GM12873 (cell line): ENCODE data around the gene ZNF487.

Source experiments
- TF ChIP-seq, protein P1 (sequence below): IDR thresholded peaks from 2 replicates; pipeline ENCODE4 v1.5.1; 2012; ENCODE audit warnings: low read depth, mild to moderate bottlenecking, moderate library complexity, low read length, control low read depth; ENCODE audit not compliant: insufficient read depth; ENCODE audit errors: missing control alignments

ZNF487 gene

DNA sequence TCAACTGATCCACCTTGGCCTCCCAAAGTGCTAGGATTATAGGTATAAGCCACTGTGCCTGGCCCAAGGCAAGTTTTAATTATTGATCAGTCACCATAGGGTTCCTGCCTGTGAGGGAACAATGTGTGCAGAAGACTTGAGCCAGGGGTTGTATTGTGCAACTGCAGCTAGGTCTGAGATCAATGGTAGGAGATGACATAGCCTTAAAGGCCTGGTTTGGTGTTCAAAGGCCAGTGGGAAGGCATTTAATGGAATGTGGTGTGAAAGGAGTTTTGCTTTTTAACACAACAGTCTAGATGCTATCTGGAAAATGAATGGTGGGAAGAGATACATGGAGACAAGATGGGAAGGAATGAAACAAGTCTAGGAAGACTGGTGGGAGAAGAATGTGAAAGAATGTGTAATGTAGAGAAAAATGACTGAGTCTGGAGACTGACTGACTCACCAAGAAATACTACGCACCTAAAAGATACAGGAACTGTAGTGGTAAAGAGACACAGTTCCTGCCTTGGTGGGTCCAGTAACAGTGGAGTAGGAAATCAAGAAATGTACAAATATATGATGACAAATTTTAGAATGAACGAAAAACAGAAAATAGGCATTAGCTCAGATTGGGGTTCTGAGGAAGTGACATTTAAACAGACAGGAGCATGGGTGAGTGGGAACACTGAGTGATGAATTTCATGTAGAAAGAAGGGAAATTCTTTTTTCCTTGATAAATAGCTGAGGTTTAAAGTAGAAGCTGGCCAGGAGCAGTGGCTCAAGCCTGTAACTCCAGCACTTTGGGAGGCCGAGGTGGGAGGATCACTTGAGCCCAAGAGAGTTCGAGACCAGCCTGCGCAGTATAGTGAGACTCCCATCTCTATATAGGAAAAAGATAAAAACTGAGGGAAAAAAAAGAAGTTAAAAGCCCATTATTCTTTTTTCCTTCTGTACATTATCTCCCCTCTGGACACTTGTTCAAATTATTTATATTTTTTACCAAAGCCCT is 37.3 kb upstream of the ZNF487 start:
- TF ChIP-seq, protein P1, sequence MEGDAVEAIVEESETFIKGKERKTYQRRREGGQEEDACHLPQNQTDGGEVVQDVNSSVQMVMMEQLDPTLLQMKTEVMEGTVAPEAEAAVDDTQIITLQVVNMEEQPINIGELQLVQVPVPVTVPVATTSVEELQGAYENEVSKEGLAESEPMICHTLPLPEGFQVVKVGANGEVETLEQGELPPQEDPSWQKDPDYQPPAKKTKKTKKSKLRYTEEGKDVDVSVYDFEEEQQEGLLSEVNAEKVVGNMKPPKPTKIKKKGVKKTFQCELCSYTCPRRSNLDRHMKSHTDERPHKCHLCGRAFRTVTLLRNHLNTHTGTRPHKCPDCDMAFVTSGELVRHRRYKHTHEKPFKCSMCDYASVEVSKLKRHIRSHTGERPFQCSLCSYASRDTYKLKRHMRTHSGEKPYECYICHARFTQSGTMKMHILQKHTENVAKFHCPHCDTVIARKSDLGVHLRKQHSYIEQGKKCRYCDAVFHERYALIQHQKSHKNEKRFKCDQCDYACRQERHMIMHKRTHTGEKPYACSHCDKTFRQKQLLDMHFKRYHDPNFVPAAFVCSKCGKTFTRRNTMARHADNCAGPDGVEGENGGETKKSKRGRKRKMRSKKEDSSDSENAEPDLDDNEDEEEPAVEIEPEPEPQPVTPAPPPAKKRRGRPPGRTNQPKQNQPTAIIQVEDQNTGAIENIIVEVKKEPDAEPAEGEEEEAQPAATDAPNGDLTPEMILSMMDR = no peak

GRCh38 chr10:43401627-43402026 is 35.3 kb upstream of the ZNF487 start:
- TF ChIP-seq, protein P1 = no peak

DNA sequence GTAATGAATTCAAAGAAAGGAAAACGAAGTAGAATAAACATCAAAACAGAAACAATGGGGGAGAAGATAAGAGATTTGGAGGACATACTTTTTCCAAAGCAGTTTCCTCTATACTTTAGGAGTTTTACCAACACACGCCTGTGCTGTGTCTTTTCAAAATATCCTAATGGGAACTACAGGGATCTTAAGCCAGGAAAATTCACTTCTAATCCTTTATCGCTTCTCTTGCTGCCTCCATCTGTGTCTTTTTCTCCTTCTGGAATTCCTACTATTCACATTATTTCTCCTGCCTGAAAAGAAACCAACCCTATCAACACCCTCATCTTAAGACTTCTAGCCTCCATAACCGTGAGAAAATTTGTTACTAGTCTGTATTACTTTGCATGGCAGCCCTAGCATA is 34.7 kb upstream of the ZNF487 start:
- TF ChIP-seq, protein P1 = no peak

DNA sequence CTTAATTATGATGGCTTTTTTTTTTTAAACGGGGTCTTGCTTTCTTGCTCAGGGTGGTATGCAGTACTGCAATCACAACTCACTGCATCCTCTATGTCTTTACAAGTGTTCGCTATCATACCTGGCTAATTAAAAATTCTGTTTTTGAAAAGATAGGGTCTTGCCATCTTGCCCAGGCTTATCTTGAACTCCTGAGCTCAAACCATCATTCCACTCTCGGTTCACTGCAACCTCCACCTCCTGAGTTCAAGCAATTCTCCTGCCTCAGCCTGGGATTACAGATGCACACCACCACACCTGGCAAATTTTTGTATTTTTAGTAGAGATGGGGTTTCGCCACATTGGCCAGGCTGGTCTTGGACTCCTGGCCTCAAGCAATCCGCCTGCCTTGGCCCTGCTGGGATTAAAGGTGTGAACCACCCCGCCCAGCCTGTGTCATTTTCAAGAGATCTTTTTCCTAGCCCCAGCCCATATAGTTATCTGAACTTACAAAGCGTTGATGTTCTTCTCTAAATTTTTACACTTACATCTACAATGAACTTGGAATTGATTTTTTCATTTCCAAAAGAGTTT is 33.9 kb upstream of the ZNF487 start:
- TF ChIP-seq, protein P1 = no peak

DNA sequence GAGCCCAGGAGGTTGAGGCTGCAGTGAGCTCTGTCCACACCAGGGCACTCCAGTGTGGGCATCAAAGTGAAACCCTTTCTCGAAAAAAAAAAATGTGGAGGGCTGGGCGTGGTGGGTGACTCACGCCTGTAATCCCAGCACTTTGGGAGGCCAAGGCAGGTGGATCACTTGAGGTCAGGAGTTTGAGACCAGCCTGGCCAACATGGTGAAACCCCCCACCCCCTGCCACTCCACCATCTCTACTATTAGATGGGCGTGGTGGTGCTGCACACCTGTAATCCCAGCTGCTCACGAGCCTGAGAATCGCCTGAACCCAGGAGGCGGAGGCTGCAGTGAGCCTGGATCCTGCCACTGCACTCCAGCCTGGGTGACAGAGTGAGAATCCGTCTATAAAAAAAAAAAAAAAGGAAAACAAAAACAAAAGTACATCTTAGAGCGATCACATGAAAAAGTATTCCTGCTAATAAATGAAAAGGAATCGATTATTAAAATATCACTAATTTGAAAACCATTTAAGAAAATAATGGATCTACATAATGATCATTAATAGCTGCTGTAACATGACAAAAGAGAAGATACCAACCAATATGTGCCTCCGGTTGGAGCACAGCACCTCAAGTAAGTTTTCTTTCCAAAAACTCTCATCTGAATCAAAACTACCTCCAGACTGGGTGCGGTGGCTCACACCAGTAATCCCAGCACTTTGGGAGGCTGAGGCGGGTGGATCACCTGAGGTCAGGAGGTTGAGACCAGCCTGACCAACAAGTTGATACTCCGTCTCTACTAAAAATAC is 32.8 kb upstream of the ZNF487 start:
- TF ChIP-seq, protein P1 = no peak

DNA sequence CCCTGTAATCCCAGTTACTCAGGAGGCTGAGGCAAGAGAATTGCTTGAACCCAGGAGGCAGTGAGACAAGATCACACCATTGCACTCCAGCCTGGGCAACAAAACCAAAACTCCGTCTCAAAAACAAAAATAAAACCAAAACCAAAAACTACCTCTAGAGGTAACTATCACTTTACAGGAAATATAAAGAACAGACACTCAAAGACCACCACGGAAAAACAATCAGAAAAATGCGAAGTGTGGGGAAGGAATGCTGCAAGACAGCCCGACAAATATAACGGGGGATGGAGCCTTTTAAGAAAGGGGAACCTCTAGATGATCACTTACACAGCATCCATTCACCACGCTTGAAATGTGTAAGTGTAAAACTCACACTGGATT is 32.2 kb upstream of the ZNF487 start:
- TF ChIP-seq, protein P1 = no peak

DNA sequence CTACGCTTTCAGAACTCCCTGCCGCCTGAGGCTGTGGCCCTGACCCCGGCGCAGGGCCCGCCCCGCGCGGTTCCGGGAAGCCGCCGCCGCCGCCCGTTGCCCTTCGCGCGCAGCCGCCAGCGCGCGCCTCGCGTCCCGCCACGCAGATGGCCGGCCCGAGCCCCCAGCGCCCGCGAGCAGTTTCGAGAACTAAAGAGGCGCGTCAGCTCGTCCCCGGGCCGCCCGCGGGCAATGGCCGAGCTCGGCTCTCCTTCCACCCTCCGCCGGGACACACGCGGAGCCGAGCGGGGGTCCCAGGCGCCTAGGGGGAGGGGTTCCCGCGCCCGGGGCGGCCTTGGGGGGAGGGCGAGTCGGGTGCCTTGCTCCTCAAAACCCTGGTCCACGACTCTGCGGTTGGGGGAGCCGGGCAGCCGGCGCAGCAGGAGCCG is 29.7 kb upstream of the ZNF487 start:
- TF ChIP-seq, protein P1 = no peak
